GM12878 (cell line): Measurements from ENCODE around the gene BCO1. TPM values are rescaled to one million over a fixed set of nuclear protein-coding genes. Genes with fewer than 3 reads are reported as not detected.

ENCODE experiments used
- ATAC-seq: fragments of 200-7000 bp; cut with Tn5 transposase; 3 replicates; pipeline ENCODE4 v1.9.1; 2020; ENCODE audit warnings: mild to moderate bottlenecking, moderate library complexity
- BruUV-seq: library from RNA; stranded (reverse); fragments of 400-500 nt; replicated peaks from 2 replicates; lab custom pipeline; 2021; lab: Mats Ljungman, UMichigan
- CTCF ChIA-PET: fragments of 300-600 bp; sonication (Branson Sonifier 250); formaldehyde crosslinking; extraction: SDS; loops from one replicate; lab custom pipeline; 2021; ENCODE audit warnings: inconsistent platforms; lab: Yijun Ruan, JAX
- POLR2A ChIA-PET: fragments of 350-600 bp; formaldehyde crosslinking; extraction: SDS; loops from one replicate; lab custom pipeline; 2021; ENCODE audit warnings: inconsistent platforms; lab: Charles Lee
- RAD21 ChIA-PET: fragments of 300-600 bp; sonication (Branson Sonifier 250); formaldehyde crosslinking; loops from one replicate; lab custom pipeline; 2023; ENCODE audit warnings: antibody characterized with exemption; ENCODE audit not compliant: unreplicated experiment; lab: Charles Lee
- SMC1A ChIA-PET: fragments of 300-600 bp; sonication (Branson Sonifier 250); formaldehyde crosslinking; loops from one replicate; lab custom pipeline; 2023; ENCODE audit not compliant: unreplicated experiment, uncharacterized antibody; lab: Charles Lee
- DNase-seq: peaks from one replicate; pipeline ENCODE4 v3.0.0-alpha.2; 2011; ENCODE audit warnings: low read depth, low spot score
- FAIRE-seq: peaks from 3 replicates; lab custom pipeline; 2011; peaks lifted over from hg19 to GRCh38; lab: Jason Lieb, UNC
- H2AFZ ChIP-seq: 2 replicates; pipeline ENCODE4 v1.6.0; 2011; ENCODE audit warnings: low read depth, low read length, control low read depth; ENCODE audit not compliant: control insufficient read depth
- H3K27ac ChIP-seq: 2 replicates; pipeline ENCODE4 v1.5.1; 2011; ENCODE audit warnings: control low read depth; ENCODE audit not compliant: control insufficient read depth, insufficient read depth
- H3K27me3 ChIP-seq, 2 experiments: replicated peaks in 1 of 2; 2 replicates each; pipeline versions ENCODE4 v1.6.0 to v1.6.1; 2011; ENCODE audit warnings: low read length in 1 of 2; ENCODE audit not compliant: control insufficient read depth in 2 of 2, insufficient read depth in 2 of 2
- H3K36me3 ChIP-seq, 2 experiments: 2 replicates each; pipeline ENCODE4 v1.5.1; 2011; ENCODE audit warnings: low read length in 1 of 2; ENCODE audit not compliant: control insufficient read depth in 2 of 2, insufficient read depth in 2 of 2
- H3K4me1 ChIP-seq: 2 replicates; pipeline ENCODE4 v1.6.1; 2011; ENCODE audit warnings: mild to moderate bottlenecking, low read length, moderate library complexity, mixed read lengths; ENCODE audit not compliant: control insufficient read depth, insufficient read depth
- H3K4me2 ChIP-seq: 2 replicates; pipeline ENCODE4 v1.6.0; 2011; ENCODE audit warnings: control low read depth; ENCODE audit not compliant: control insufficient read depth, insufficient read depth
- H3K4me3 ChIP-seq: fragments of 200-600 bp; sonication (generic); 2 replicates; pipeline ENCODE4 v1.5.1; 2016
- H3K79me2 ChIP-seq: 2 replicates; pipeline ENCODE4 v1.6.0; 2011; ENCODE audit warnings: low read length; ENCODE audit not compliant: control insufficient read depth, insufficient read depth
- H3K9ac ChIP-seq: 2 replicates; pipeline ENCODE4 v1.8.0; 2011; ENCODE audit warnings: low read length, control low read depth, mixed read lengths; ENCODE audit not compliant: control insufficient read depth, insufficient read depth
- H3K9me3 ChIP-seq: replicated peaks from 3 replicates; pipeline ENCODE4 v1.5.1; 2011; ENCODE audit warnings: mild to moderate bottlenecking, low read length; ENCODE audit not compliant: control insufficient read depth, insufficient read depth
- H4K20me1 ChIP-seq: 2 replicates; pipeline ENCODE4 v1.6.0; 2011; ENCODE audit not compliant: control insufficient read depth, insufficient read depth
- BCL3 ChIP-seq: IDR thresholded peaks from 2 replicates; pipeline ENCODE4 v1.6.1; 2011; ENCODE audit warnings: borderline replicate concordance, low read depth, mild to moderate bottlenecking, moderate library complexity, low read length; ENCODE audit not compliant: insufficient read depth, poor library complexity, severe bottlenecking
- E2F8 ChIP-seq: fragments of 450-650 bp; IDR thresholded peaks from 2 replicates; pipeline ENCODE4 v1.6.1; 2018; ENCODE audit warnings: mild to moderate bottlenecking, low read depth, moderate library complexity; ENCODE audit not compliant: partially characterized antibody
- EZH2 ChIP-seq: IDR thresholded peaks from 2 replicates; pipeline ENCODE4 v1.6.1; 2012; ENCODE audit warnings: low read depth, mild to moderate bottlenecking, control low read depth, inconsistent platforms, low read length, borderline replicate concordance; ENCODE audit not compliant: control insufficient read depth
- IKZF1 ChIP-seq: fragments of 450-650 bp; conservative IDR thresholded peaks from 2 replicates; pipeline ENCODE4 v1.6.1; 2017; ENCODE audit warnings: antibody characterized with exemption, mild to moderate bottlenecking
- JUNB ChIP-seq: IDR thresholded peaks from 2 replicates; pipeline ENCODE4 v1.6.1; 2016; ENCODE audit warnings: antibody characterized with exemption, mild to moderate bottlenecking
- KAT2A ChIP-seq: conservative IDR thresholded peaks from 2 replicates; pipeline ENCODE4 v1.6.1; 2011; ENCODE audit warnings: low read depth, low read length; ENCODE audit not compliant: control insufficient read depth
- NR2C1 ChIP-seq: fragments of 450-650 bp; IDR thresholded peaks from 2 replicates; pipeline ENCODE4 v1.6.1; 2017; ENCODE audit warnings: antibody characterized with exemption, mild to moderate bottlenecking, moderate library complexity
- PAX8 ChIP-seq: fragments of 450-650 bp; IDR thresholded peaks from 2 replicates; pipeline ENCODE4 v1.6.1; 2017; ENCODE audit warnings: mild to moderate bottlenecking, moderate library complexity
- POLR2A ChIP-seq: IDR thresholded peaks from 2 replicates; pipeline ENCODE4 v1.6.1; 2011; ENCODE audit warnings: low read depth, mild to moderate bottlenecking, low read length
- SMAD1 ChIP-seq: fragments of 450-650 bp; IDR thresholded peaks from 2 replicates; pipeline ENCODE4 v1.6.1; 2018; ENCODE audit warnings: mild to moderate bottlenecking, low read depth; ENCODE audit not compliant: partially characterized antibody
- SMAD5 ChIP-seq: IDR thresholded peaks from 2 replicates; pipeline ENCODE4 v1.6.1; 2016; ENCODE audit warnings: antibody characterized with exemption, low read depth
- SREBF1 ChIP-seq: IDR thresholded peaks from 2 replicates; pipeline ENCODE4 v1.6.1; 2012; ENCODE audit warnings: mild to moderate bottlenecking, low read length
- TBL1XR1 ChIP-seq: IDR thresholded peaks from 2 replicates; pipeline ENCODE4 v1.6.1; 2012; ENCODE audit warnings: low read depth, low read length, improper control_type of control experiment
- YY1 ChIP-seq: IDR thresholded peaks from 2 replicates; pipeline ENCODE4 v1.6.1; 2011; ENCODE audit warnings: low read depth, mild to moderate bottlenecking, low read length
- ZBTB4 ChIP-seq: fragments of 450-650 bp; formaldehyde crosslinking; IDR thresholded peaks from 2 replicates; pipeline ENCODE4 v1.4.0; 2022; ENCODE audit warnings: mild to moderate bottlenecking, moderate library complexity
- WGBS: methylation state at CpG from one replicate; pipeline ENCODE4 v1.1.6; 2016; ENCODE audit warnings: low lambda C conversion rate; ENCODE audit not compliant: insufficient replicate concordance, insufficient coverage; ENCODE audit errors: missing lambda C conversion rate; 5-methylcytosine and 5-hydroxymethylcytosine counted together
- in situ Hi-C: fragments of 300-500 bp; cut with MboI; formaldehyde crosslinking; loops from 9 replicates; pipeline ENCODE4 v1.14.3; 2018; ENCODE audit warnings: mixed read lengths
- intact Hi-C: fragments of 100-400 bp; cut with micrococcal nuclease; formaldehyde crosslinking; loops from one replicate; pipeline ENCODE4 v1.14.2; 2022; ENCODE audit not compliant: unreplicated experiment
- polyA plus RNA-seq, 11 experiments: library from polyadenylated mRNA; depleted of rRNA in 4 of 11; unstranded in 6 of 11; stranded (reverse) in 5 of 11; fragments of >200 nt; fragmentation: Nextera tagmentation in 4 of 11; fragmentation: Illumina TruSeq in 1 of 11; extraction: Ambion mirVana in 4 of 11; extraction: Trizol in 1 of 11; gene quantifications; 1 replicate in 1 of 11; 2 replicates in 10 of 11; pipeline versions ENCODE4 v1.2.1 to v1.2.3, GENCODE V29; 2011 to 2016; ENCODE audit warnings: inconsistent platforms in 2 of 11, missing spikeins in 2 of 11, low read depth in 1 of 11
- total RNA-seq, 4 experiments: library from RNA; depleted of rRNA in 3 of 4; stranded (reverse); fragments of >200 nt in 3 of 4; fragmentation: Illumina TruSeq in 1 of 4; extraction: Trizol in 1 of 4; gene quantifications; 2 replicates each; pipeline versions ENCODE4 v1.2.1 to v1.2.3, GENCODE V29; 2013 to 2021

The BCO1 gene
- total and polyA plus RNA-seq, 10 of the 15 experiments (the other 5 are each of a cell fraction or from before 2014, with no cell fraction given) = 0.09 to 0.21 (median 0.14) TPM; not detected in 7

GRCh38 chr16:81319221-81319912 lies 80.9 kb downstream of the BCO1 start (continued):
- TF ChIP-seq ZBTB4 (CRISPR knock-in tag) = no peak
- TF ChIP-seq SREBF1 = no peak
- TF ChIP-seq PAX8 = no peak
- no peak for TF ChIP-seq IKZF1
- TF ChIP-seq KAT2A = no peak
- TF ChIP-seq SMAD5 = no peak
- TF ChIP-seq TBL1XR1 = no peak
- no peak for TF ChIP-seq YY1
- TF ChIP-seq, all 136 proteins: peak for 0

- in situ Hi-C loops (no loop called here), intact Hi-C loops (no loop called here)
- WGBS = 97% methylated on average over 2 of the region's 2 CpGs
- no peak for DNase-seq
- H3K36me3 ChIP-seq = no peaks in the 10 kb centered on the region
- CTCF ChIA-PET = interaction anchor here (0.6 kb wide), 1 partner anchor 258 kb away, joined by 5 read pairs; no protein-coding TSS in a partner anchor
- TF ChIP-seq NR2C1 = no peak
- no peak for TF ChIP-seq JUNB
- TF ChIP-seq E2F8 = no peak
- TF ChIP-seq SMAD1 = no peak
- TF ChIP-seq BCL3 = no peak
- no peak for TF ChIP-seq EZH2
- TF ChIP-seq POLR2A = no peak
- no peak overlapping the region for H2AFZ ChIP-seq
- no peak overlapping the region for H3K27ac ChIP-seq
- no peaks in the 10 kb centered on the region for H3K9me3 ChIP-seq
- H3K27me3 ChIP-seq = no peaks in the 10 kb centered on the region
- H3K4me3 ChIP-seq = no peak overlapping the region
- FAIRE-seq = no peak
- H3K4me2 ChIP-seq = no peak overlapping the region
- RAD21 ChIA-PET = no interaction called here
- no peak overlapping the region for H3K9ac ChIP-seq
- H3K4me1 ChIP-seq = no peaks in the 10 kb centered on the region
- BruUV-seq = no TSS peak
- SMC1A ChIA-PET = interaction anchor here (1.4 kb wide), 1 partner anchor 10 kb away, joined by 4 read pairs; no protein-coding TSS in a partner anchor
- no peaks in the 10 kb centered on the region for H4K20me1 ChIP-seq
- H3K79me2 ChIP-seq = peaks cover 1% of the 10 kb centered on the region
- ATAC-seq = no peak
- POLR2A ChIA-PET = no interaction called here
Observed at GRCh38 chr16:81321039-81321438, 82.5 kb downstream of the BCO1 start.
